HepG2 (cell line): ENCODE results near the gene NPDC1. TPM values are rescaled to one million over a fixed set of nuclear protein-coding genes. Genes with fewer than 3 reads are reported as not detected.

Experiments used
- ATAC-seq: fragments of 200-7000 bp; cut with Tn5 transposase; 3 replicates; pipeline ENCODE4 v1.9.1; 2020; ENCODE audit warnings: mild to moderate bottlenecking, moderate library complexity
- BruUV-seq: library from RNA; stranded (reverse); fragments of 400-500 nt; replicated peaks from 2 replicates; lab custom pipeline; 2021; lab: Mats Ljungman, UMichigan
- CTCF ChIA-PET: fragments of 300-600 bp; formaldehyde crosslinking; extraction: SDS; loops from one replicate; lab custom pipeline; 2021; ENCODE audit warnings: low total read pairs, inconsistent platforms, low intra/inter-chr PET ratio; lab: Yijun Ruan, JAX
- POLR2A ChIA-PET: fragments of 350-600 bp; sonication (Branson Sonifier 250); formaldehyde crosslinking; loops from one replicate; lab custom pipeline; 2020; ENCODE audit warnings: antibody characterized with exemption, inconsistent platforms; lab: Yijun Ruan, JAX
- DNase-seq: peaks from one replicate; pipeline ENCODE4 v3.0.0-alpha.2; 2015; ENCODE audit warnings: low spot score
- FAIRE-seq: peaks from 3 replicates; lab custom pipeline; 2011; peaks lifted over from hg19 to GRCh38; lab: Jason Lieb, UNC
- H2AFZ ChIP-seq: one replicate; pipeline ENCODE4 v1.6.1; 2011; ENCODE audit warnings: low read length, inconsistent platforms
- H3K27ac ChIP-seq: fragments of 300-600 bp; 3 replicates; pipeline ENCODE4 v1.8.0; 2011; ENCODE audit warnings: mixed run types, mild to moderate bottlenecking, mixed read lengths, low read length, inconsistent platforms; ENCODE audit not compliant: insufficient read depth; ENCODE audit errors: extremely low read length
- H3K27me3 ChIP-seq, 2 experiments: fragments of 200-600 bp in 1 of 2; 2 replicates in 1 of 2; 3 replicates in 1 of 2; pipeline versions ENCODE4 v1.6.0 to v1.8.0; 2011; ENCODE audit warnings: low read length in 2 of 2, mild to moderate bottlenecking in 2 of 2, moderate library complexity in 2 of 2, inconsistent platforms in 1 of 2; ENCODE audit not compliant: insufficient read depth in 2 of 2, control insufficient read depth in 1 of 2
- H3K36me3 ChIP-seq, 2 experiments: fragments of 200-600 bp in 1 of 2; replicated peaks in 1 of 2; 2 replicates in 1 of 2; 3 replicates in 1 of 2; pipeline versions ENCODE4 v1.5.1 to v1.8.0; 2011; ENCODE audit warnings: low read length in 2 of 2, inconsistent platforms in 1 of 2; ENCODE audit not compliant: insufficient read depth in 2 of 2, control insufficient read depth in 1 of 2
- H3K4me1 ChIP-seq: 2 replicates; pipeline ENCODE4 v1.5.1; 2012; ENCODE audit warnings: low read length, inconsistent platforms; ENCODE audit not compliant: insufficient read depth
- H3K4me2 ChIP-seq: 2 replicates; pipeline ENCODE4 v1.6.0; 2011; ENCODE audit warnings: low read depth, low read length, inconsistent platforms
- H3K4me3 ChIP-seq, 3 experiments: fragments of 200-600 bp in 1 of 3; sonication (generic), shearing (Covaris generic) in 1 of 3; replicated peaks in 1 of 3; 2 replicates each; pipeline ENCODE4 v1.5.1; 2011 to 2016; ENCODE audit warnings: low read length in 3 of 3, inconsistent platforms in 2 of 3, low read depth in 2 of 3, mild to moderate bottlenecking in 2 of 3, control low read depth in 1 of 3, mixed read lengths in 1 of 3; ENCODE audit not compliant: insufficient read depth in 1 of 3
- H3K79me2 ChIP-seq: one replicate; pipeline ENCODE4 v1.6.1; 2011; ENCODE audit warnings: low read length, inconsistent platforms; ENCODE audit not compliant: insufficient read depth
- H3K9ac ChIP-seq: 2 replicates; pipeline ENCODE4 v1.6.0; 2011; ENCODE audit warnings: mild to moderate bottlenecking, low read depth, low read length, inconsistent platforms; ENCODE audit not compliant: insufficient read depth
- H3K9me3 ChIP-seq: 2 replicates; pipeline ENCODE4 v1.5.1; 2012; ENCODE audit warnings: mild to moderate bottlenecking, low read length
- H4K20me1 ChIP-seq: 2 replicates; pipeline ENCODE4 v1.6.0; 2011; ENCODE audit warnings: inconsistent platforms, mild to moderate bottlenecking, low read length, moderate library complexity; ENCODE audit not compliant: insufficient read depth
- AKAP8 ChIP-seq: sonication (generic); formaldehyde crosslinking; IDR thresholded peaks from 2 replicates; pipeline ENCODE4 v1.5.1; 2020; ENCODE audit warnings: mild to moderate bottlenecking, missing genetic modification reagents
- FOXA1 ChIP-seq, 2 experiments: fragments of 450-650 bp in 1 of 2; sonication (generic) in 1 of 2; formaldehyde crosslinking in 1 of 2; IDR thresholded peaks; 2 replicates each; pipeline versions ENCODE4 v1.4.0 to v1.6.1; 2016 to 2020; ENCODE audit warnings: missing genetic modification reagents in 1 of 2
- KDM1A ChIP-seq: IDR thresholded peaks from 2 replicates; pipeline ENCODE4 v1.6.1; 2016; ENCODE audit warnings: missing compliant biosample characterization
- KMT2A ChIP-seq: sonication (generic); formaldehyde crosslinking; IDR thresholded peaks from 2 replicates; pipeline ENCODE4 v1.4.0; 2020; ENCODE audit warnings: missing genetic modification reagents
- KMT2B ChIP-seq: IDR thresholded peaks from 2 replicates; pipeline ENCODE4 v1.6.1; 2016; ENCODE audit warnings: missing genetic modification reagents, missing compliant biosample characterization
- MAFF ChIP-seq: IDR thresholded peaks from 2 replicates; pipeline ENCODE4 v1.6.1; 2011; ENCODE audit warnings: low read depth, low read length, improper control_type of control experiment
- MAZ ChIP-seq, 2 experiments: sonication (generic) in 1 of 2; formaldehyde crosslinking in 1 of 2; IDR thresholded peaks; 2 replicates each; pipeline versions ENCODE4 v1.5.0 to v1.6.1; 2012 to 2020; ENCODE audit warnings: low read depth in 2 of 2, mild to moderate bottlenecking in 2 of 2, borderline replicate concordance in 1 of 2, improper control_type of control experiment in 1 of 2, low read length in 1 of 2, missing genetic modification reagents in 1 of 2, moderate library complexity in 1 of 2
- NFYB ChIP-seq: sonication (generic); formaldehyde crosslinking; IDR thresholded peaks from 2 replicates; pipeline ENCODE4 v1.4.0; 2020; ENCODE audit warnings: missing genetic modification reagents
- PPARG ChIP-seq: conservative IDR thresholded peaks from 2 replicates; pipeline ENCODE4 v1.6.1; 2016; ENCODE audit warnings: missing biosample characterization, missing genetic modification reagents
- RXRA ChIP-seq: sonication (generic); formaldehyde crosslinking; IDR thresholded peaks from 2 replicates; pipeline ENCODE4 v1.5.1; 2020; ENCODE audit warnings: missing genetic modification reagents
- ZMYM3 ChIP-seq: sonication (generic); formaldehyde crosslinking; IDR thresholded peaks from 2 replicates; pipeline ENCODE4 v1.5.1; 2020; ENCODE audit warnings: mild to moderate bottlenecking, missing genetic modification reagents
- ZNF121 ChIP-seq: sonication (generic); formaldehyde crosslinking; IDR thresholded peaks from 2 replicates; pipeline ENCODE4 v1.5.0; 2020; ENCODE audit warnings: mild to moderate bottlenecking, missing genetic modification reagents
- ZNF441 ChIP-seq: sonication (generic); formaldehyde crosslinking; IDR thresholded peaks from 2 replicates; pipeline ENCODE4 v1.7.0; 2021; ENCODE audit warnings: missing genetic modification reagents, borderline replicate concordance
- ZNF570 ChIP-seq: sonication (generic); formaldehyde crosslinking; IDR thresholded peaks from 2 replicates; pipeline ENCODE4 v1.4.0; 2020; ENCODE audit warnings: mild to moderate bottlenecking, missing genetic modification reagents, borderline replicate concordance
- ZNF7 ChIP-seq: IDR thresholded peaks from 2 replicates; pipeline ENCODE4 v1.6.1; 2016; ENCODE audit warnings: missing biosample characterization, missing genetic modification reagents
- WGBS: methylation state at CpG from one replicate; pipeline ENCODE4 v1.1.6; 2017; ENCODE audit warnings: low lambda C conversion rate; 5-methylcytosine and 5-hydroxymethylcytosine counted together
- in situ Hi-C: cut with HindIII; loops from 2 replicates; pipeline ENCODE4 v1.10.0; 2017; ENCODE audit warnings: low pct_unique_long_range_greater_than_20kb; ENCODE audit not compliant: extremely low pct_ligation_motif_present
- intact Hi-C: fragments of 100-400 bp; cut with micrococcal nuclease; formaldehyde crosslinking; loops from one replicate; pipeline ENCODE4 v1.10.0; 2022; ENCODE audit not compliant: unreplicated experiment
- polyA plus RNA-seq, 8 experiments: library from polyadenylated mRNA; depleted of rRNA in 3 of 8; stranded (reverse) in 7 of 8; unstranded in 1 of 8; fragments of >200 nt; fragmentation: Illumina TruSeq in 4 of 8; extraction: Trizol in 4 of 8; gene quantifications; 2 replicates each; pipeline versions ENCODE4 v1.2.1 to v1.2.3, GENCODE V29; 2011 to 2016; ENCODE audit warnings: low read depth in 4 of 8, missing spikeins in 1 of 8, mixed read lengths in 1 of 8; ENCODE audit not compliant: insufficient read depth in 1 of 8
- total RNA-seq, 5 experiments: library from RNA; depleted of rRNA; stranded (reverse); fragments of >200 nt; fragmentation: Illumina TruSeq; extraction: Trizol; gene quantifications; 2 replicates each; pipeline ENCODE4 v1.2.3, GENCODE V29; 2016; ENCODE audit warnings: low read depth in 1 of 5
- TF ChIP-seq, protein P1 (sequence below): sonication (generic); formaldehyde crosslinking; IDR thresholded peaks from 2 replicates; pipeline ENCODE4 v1.5.0; 2020; ENCODE audit warnings: mild to moderate bottlenecking, missing genetic modification reagents
- TF ChIP-seq, protein P2 (sequence below): sonication (generic); formaldehyde crosslinking; IDR thresholded peaks from 2 replicates; pipeline ENCODE4 v1.5.0; 2020; ENCODE audit warnings: missing genetic modification reagents

Gene NPDC1
- total and polyA plus RNA-seq, 2 of the 13 experiments (the other 11 are each of a cell fraction or from before 2014, with no cell fraction given) = 0.84 to 5.4 TPM

DNA sequence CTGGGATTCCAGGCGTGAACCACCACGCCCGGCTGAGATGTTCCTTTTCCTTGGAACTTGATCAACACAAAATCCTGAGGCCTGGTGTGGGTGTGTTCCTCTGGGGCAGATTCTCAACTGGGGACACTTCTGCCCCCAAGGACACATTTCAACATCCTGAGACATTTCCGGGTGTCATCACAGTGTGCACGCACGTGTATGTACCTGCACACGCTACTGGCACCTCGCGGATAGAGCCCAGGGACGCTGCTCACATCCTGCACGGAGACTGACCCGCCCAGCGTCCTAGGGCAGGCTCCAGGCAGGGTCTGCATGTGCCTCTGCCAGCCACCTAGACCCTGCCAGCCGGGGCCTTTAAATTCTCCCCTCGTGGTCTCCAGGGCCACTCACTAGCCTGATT, 16.4 kb upstream of the NPDC1 start (continued):
- TF ChIP-seq ZNF7 (CRISPR knock-in tag) (peak; percentile 91), KMT2B (CRISPR knock-in tag) (no peak), NFYB (CRISPR knock-in tag) (no peak), MAFF (no peak)

DNA sequence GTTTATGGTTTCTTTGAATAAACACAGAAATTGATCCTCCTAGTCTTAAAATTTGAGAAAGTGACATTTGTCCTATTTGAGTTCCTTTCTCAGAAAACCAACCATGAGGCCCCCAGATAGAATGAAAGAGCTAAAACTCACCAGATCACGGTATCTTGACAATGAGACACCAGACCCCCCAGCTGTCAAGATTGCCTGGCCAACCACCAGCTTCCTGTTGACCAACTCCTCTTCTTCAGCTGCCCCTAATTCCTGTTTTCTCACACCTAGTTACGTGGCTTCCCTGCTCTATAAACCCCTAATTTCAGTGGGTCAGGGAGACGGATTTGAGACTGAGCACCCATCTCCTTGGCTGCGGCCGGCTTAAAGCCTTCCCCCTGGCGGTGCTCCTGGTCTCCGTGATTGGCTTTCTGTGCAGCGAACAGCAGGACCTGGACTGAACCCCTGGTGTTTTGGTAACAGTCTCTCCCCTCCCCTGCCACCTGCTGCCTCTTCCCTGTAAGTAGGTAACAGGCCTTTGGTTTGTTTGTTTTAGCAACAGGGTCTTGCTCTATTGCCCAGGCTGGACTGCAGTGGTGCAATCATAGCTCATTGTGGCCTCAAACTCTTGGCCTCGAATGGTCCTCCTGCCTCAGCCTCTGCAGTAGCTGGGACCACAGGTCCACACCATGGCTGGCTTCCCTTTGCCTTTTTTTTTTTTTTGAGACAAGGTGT, 12.7 kb upstream of the NPDC1 start:
- H3K79me2 ChIP-seq = peaks cover 9% of the 10 kb centered on the region
- BruUV-seq = no TSS peak
- in situ Hi-C loops = no loop called here
- no peak overlapping the region for H3K9ac ChIP-seq
- peaks cover 44% of the 10 kb centered on the region for H3K4me1 ChIP-seq
- intact Hi-C loops = no loop called here
- WGBS = 60% methylated on average over 8 of the region's 9 CpGs
- H3K36me3 ChIP-seq = no peaks in the 10 kb centered on the region
- no peak overlapping the region for H3K4me3 ChIP-seq
- no peak overlapping the region for H2AFZ ChIP-seq
- ChIA-PET CTCF (no interaction called here), POLR2A (interaction anchor here (1.0 to 1.3 kb wide), 3 partner anchors 9 to 28 kb away, joined by 4 read pairs; partner anchors contain the start of gene MAN1B1)
- H3K27me3 ChIP-seq = no peaks in the 10 kb centered on the region
- no peaks in the 10 kb centered on the region for H4K20me1 ChIP-seq
- FAIRE-seq (no peak), ATAC-seq (no peak), DNase-seq (no peak)
- no peak overlapping the region for H3K27ac ChIP-seq
- no peaks in the 10 kb centered on the region for H3K9me3 ChIP-seq
- H3K4me2 ChIP-seq = no peak overlapping the region
- 0 out of 2 replicates have a peak, but pooled peaks have one; percentile 25 for TF ChIP-seq RXRA (CRISPR knock-in tag)
- TF ChIP-seq ZNF441 = 0 out of 2 replicates have a peak, but pooled peaks have one; percentile 25
- TF ChIP-seq FOXA1 (IDR thresholded peaks at IDR 0.05) = no peak
- TF ChIP-seq FOXA1 (CRISPR knock-in tag; IDR thresholded peaks at IDR 0.05) = 0 out of 2 replicates have a peak, but pooled peaks have one; percentile 4
- no peak for TF ChIP-seq ZNF570 (CRISPR knock-in tag)
- TF ChIP-seq, protein P1, sequence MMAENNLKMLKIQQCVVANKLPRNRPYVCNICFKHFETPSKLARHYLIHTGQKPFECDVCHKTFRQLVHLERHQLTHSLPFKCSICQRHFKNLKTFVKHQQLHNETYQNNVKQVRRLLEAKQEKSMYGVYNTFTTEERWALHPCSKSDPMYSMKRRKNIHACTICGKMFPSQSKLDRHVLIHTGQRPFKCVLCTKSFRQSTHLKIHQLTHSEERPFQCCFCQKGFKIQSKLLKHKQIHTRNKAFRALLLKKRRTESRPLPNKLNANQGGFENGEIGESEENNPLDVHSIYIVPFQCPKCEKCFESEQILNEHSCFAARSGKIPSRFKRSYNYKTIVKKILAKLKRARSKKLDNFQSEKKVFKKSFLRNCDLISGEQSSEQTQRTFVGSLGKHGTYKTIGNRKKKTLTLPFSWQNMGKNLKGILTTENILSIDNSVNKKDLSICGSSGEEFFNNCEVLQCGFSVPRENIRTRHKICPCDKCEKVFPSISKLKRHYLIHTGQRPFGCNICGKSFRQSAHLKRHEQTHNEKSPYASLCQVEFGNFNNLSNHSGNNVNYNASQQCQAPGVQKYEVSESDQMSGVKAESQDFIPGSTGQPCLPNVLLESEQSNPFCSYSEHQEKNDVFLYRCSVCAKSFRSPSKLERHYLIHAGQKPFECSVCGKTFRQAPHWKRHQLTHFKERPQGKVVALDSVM (CRISPR knock-in tag) = peak; percentile 98
- TF ChIP-seq PPARG (CRISPR knock-in tag) = peak; percentile 58; the same call in 1 of the 2 replicates
- peak; percentile 43; the same call in 1 of the 2 replicates for TF ChIP-seq KDM1A (CRISPR knock-in tag)
- TF ChIP-seq AKAP8 (CRISPR knock-in tag) = no peak
- peak; percentile 99 for TF ChIP-seq ZNF121 (CRISPR knock-in tag)
- TF ChIP-seq ZMYM3 (CRISPR knock-in tag) = peak; percentile 90
- no peak for TF ChIP-seq KMT2A (CRISPR knock-in tag)
- TF ChIP-seq, protein P2, sequence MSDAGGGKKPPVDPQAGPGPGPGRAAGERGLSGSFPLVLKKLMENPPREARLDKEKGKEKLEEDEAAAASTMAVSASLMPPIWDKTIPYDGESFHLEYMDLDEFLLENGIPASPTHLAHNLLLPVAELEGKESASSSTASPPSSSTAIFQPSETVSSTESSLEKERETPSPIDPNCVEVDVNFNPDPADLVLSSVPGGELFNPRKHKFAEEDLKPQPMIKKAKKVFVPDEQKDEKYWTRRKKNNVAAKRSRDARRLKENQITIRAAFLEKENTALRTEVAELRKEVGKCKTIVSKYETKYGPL = no peak
- TF ChIP-seq MAZ (IDR thresholded peaks at IDR 0.05; ENCODE audit: borderline replicate concordance, low read depth, low read length) = no peak
- TF ChIP-seq MAZ (CRISPR knock-in tag; IDR thresholded peaks at IDR 0.05; ENCODE audit: low read depth) = 0 out of 2 replicates have a peak, but pooled peaks have one; percentile 29
